DOHH2 (cell line): ENCODE data around the gene PCNX3.

Experiments used
- H3F3A ChIP-seq: fragments of 200-600 bp; sonication (generic), shearing (Covaris generic); 2 replicates; pipeline ENCODE4 v1.6.0; 2016; ENCODE audit warnings: antibody characterized with exemption, mild to moderate bottlenecking; ENCODE audit not compliant: control insufficient read depth, insufficient read depth
- H3K27ac ChIP-seq: fragments of 200-600 bp; sonication (generic); 2 replicates; pipeline ENCODE4 v1.5.1; 2014; ENCODE audit warnings: low read depth, mild to moderate bottlenecking, low read length, moderate library complexity
- H3K27me3 ChIP-seq: fragments of 200-600 bp; sonication (generic); 2 replicates; pipeline ENCODE4 v1.6.1; 2014; ENCODE audit warnings: mild to moderate bottlenecking, low read length, mixed read lengths; ENCODE audit not compliant: control insufficient read depth
- H3K36me3 ChIP-seq: fragments of 200-600 bp; sonication (generic); 2 replicates; pipeline ENCODE4 v1.6.1; 2014; ENCODE audit warnings: mild to moderate bottlenecking, low read length, moderate library complexity, mixed read lengths; ENCODE audit not compliant: control insufficient read depth
- H3K4me1 ChIP-seq: fragments of 200-600 bp; sonication (generic); 2 replicates; pipeline ENCODE4 v1.6.1; 2014; ENCODE audit warnings: mild to moderate bottlenecking, low read length, mixed read lengths; ENCODE audit not compliant: control insufficient read depth
- H3K4me2 ChIP-seq: fragments of 200-600 bp; sonication (generic); 2 replicates; pipeline ENCODE4 v1.6.0; 2014; ENCODE audit warnings: mild to moderate bottlenecking, low read length, moderate library complexity
- H3K4me3 ChIP-seq: fragments of 200-600 bp; sonication (generic); 2 replicates; pipeline ENCODE4 v1.5.1; 2014; ENCODE audit warnings: mild to moderate bottlenecking, low read length, mixed read lengths
- H3K79me2 ChIP-seq: fragments of 200-600 bp; sonication (generic); 2 replicates; pipeline ENCODE4 v1.6.1; 2014; ENCODE audit warnings: mild to moderate bottlenecking, low read length, mixed read lengths; ENCODE audit not compliant: control insufficient read depth
- H3K9me2 ChIP-seq: fragments of 200-600 bp; sonication (generic); replicated peaks from 2 replicates; pipeline ENCODE4 v1.6.1; 2014; ENCODE audit warnings: mild to moderate bottlenecking, low read length, mixed read lengths; ENCODE audit not compliant: control insufficient read depth
- H3K9me3 ChIP-seq: fragments of 200-600 bp; sonication (generic); 2 replicates; pipeline ENCODE4 v1.6.1; 2014; ENCODE audit warnings: antibody characterized with exemption, low read length, mixed read lengths; ENCODE audit not compliant: control insufficient read depth, insufficient read depth
- H4K20me1 ChIP-seq: fragments of 200-600 bp; sonication (generic); 2 replicates; pipeline ENCODE4 v1.6.0; 2014; ENCODE audit warnings: low read depth, mild to moderate bottlenecking, antibody characterized with exemption, low read length, moderate library complexity; ENCODE audit not compliant: control insufficient read depth, insufficient read depth
- EZH2phosphoT487 ChIP-seq: fragments of 200-600 bp; sonication (generic); IDR thresholded peaks from 2 replicates; pipeline ENCODE4 v1.6.1; 2017; ENCODE audit warnings: borderline replicate concordance, mild to moderate bottlenecking, antibody characterized with exemption, low read length, moderate library complexity, mixed read lengths
- TF ChIP-seq, protein P1 (sequence below): fragments of 200-600 bp; sonication (generic); IDR thresholded peaks from one replicate; pipeline ENCODE4 v1.5.1; 2014; ENCODE audit warnings: antibody characterized with exemption, mild to moderate bottlenecking, low read depth, low read length; ENCODE audit not compliant: poor library complexity, severe bottlenecking

Gene PCNX3

DNA sequence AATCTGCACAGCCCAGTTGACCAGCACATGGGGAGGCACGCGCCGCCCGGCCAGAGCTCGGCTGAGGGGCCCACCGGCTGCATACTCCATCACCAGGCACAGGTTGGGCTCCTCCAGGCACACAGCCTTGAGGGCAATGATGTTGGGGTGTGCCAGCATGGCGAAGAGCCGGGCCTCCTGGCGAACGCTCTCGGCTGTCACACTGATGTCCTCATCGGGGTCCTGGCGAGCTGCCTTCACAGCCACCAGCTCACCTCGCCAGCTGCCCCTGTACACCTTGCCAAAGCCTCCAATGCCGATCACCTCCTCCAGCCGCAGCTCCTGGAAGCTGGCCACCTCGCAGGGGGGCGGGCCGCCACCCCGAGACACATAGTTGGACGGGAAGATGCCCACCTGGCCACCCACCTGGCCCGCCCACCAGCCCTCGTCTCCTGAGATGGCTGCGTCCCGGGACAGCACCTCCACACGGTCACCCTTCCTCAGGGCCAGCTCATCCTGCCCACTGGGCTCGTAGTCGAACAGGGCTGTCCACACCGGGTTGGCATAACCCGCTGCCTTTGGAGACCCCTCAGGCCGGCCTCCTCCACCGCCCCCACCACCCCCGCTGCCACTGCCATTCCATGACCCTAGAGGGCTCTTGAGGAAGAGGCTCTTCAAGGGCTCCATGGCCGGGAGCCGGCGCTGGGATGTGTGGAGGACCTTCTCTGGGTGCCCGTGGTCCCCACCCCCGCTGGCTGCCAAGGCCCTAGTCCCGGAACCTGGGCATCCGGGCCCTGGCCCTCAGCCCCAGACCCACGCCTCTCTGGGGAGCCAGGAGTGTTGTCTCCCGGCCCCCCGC, 2.3 kb upstream of the PCNX3 start:
- H3F3A ChIP-seq: no peaks in the 10 kb centered on the region; the same call in 1 of the 2 replicates
- H3K9me3 ChIP-seq: no peaks in the 10 kb centered on the region
- peaks cover 48% of the 10 kb centered on the region for H3K4me1 ChIP-seq
- H3K36me3 ChIP-seq: peaks cover 53% of the 10 kb centered on the region
- peaks cover 78% of the 10 kb centered on the region for H3K79me2 ChIP-seq
- H3K27me3 ChIP-seq: no peaks in the 10 kb centered on the region
- H3K9me2 ChIP-seq: no peaks in the 10 kb centered on the region
- peak overlapping the region; percentile 78 for H3K27ac ChIP-seq
- TF ChIP-seq, protein P1, sequence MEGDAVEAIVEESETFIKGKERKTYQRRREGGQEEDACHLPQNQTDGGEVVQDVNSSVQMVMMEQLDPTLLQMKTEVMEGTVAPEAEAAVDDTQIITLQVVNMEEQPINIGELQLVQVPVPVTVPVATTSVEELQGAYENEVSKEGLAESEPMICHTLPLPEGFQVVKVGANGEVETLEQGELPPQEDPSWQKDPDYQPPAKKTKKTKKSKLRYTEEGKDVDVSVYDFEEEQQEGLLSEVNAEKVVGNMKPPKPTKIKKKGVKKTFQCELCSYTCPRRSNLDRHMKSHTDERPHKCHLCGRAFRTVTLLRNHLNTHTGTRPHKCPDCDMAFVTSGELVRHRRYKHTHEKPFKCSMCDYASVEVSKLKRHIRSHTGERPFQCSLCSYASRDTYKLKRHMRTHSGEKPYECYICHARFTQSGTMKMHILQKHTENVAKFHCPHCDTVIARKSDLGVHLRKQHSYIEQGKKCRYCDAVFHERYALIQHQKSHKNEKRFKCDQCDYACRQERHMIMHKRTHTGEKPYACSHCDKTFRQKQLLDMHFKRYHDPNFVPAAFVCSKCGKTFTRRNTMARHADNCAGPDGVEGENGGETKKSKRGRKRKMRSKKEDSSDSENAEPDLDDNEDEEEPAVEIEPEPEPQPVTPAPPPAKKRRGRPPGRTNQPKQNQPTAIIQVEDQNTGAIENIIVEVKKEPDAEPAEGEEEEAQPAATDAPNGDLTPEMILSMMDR: no peak
- TF ChIP-seq EZH2phosphoT487: no peak
- peaks cover 14% of the 10 kb centered on the region; the same call in 1 of the 2 replicates for H4K20me1 ChIP-seq
- H3K4me2 ChIP-seq: peak overlapping the region; percentile 91
- H3K4me3 ChIP-seq: peak overlapping the region; percentile 78

DNA sequence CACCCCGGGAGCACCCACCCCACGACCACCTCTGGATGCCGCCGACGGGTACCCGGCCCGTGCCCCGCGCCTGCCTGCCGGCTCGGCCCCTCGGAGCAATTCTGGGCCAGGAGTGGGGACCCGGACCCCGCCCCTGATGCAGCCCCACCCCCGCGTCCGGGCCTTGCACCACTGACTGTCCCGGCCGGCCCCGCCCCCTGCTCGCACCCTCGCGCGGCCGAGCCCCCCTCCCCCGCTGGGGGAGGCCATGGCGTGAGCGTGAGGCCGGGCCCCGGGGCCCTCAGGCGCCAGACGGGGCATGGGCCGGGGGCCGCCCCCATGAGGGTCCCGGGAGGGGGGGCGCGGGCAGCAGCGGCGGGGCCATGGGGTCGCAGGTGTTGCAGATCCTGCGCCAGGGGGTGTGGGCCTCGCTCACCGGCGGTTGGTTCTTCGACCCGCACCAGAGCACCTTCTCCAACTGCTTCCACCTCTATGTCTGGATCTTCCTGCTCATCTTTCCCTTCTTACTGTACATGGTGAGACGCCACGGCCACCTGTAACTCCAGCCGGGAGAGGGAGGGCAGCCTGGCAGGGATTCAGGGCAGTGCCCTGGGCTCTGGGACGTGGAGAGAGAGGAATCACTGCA, 486 bp downstream of the PCNX3 start:
- H3K4me1 ChIP-seq: peaks cover 47% of the 10 kb centered on the region
- peaks cover 14% of the 10 kb centered on the region; the same call in 1 of the 2 replicates for H4K20me1 ChIP-seq
- peaks cover 63% of the 10 kb centered on the region for H3K36me3 ChIP-seq
- TF ChIP-seq, protein P1: no peak
- no peak for TF ChIP-seq EZH2phosphoT487
- H3K9me3 ChIP-seq: no peaks in the 10 kb centered on the region
- H3K79me2 ChIP-seq: peaks cover 76% of the 10 kb centered on the region
- no peaks in the 10 kb centered on the region; the same call in 1 of the 2 replicates for H3F3A ChIP-seq
- peak overlapping the region; percentile 93 for H3K4me2 ChIP-seq
- peak overlapping the region; percentile 78 for H3K27ac ChIP-seq
- H3K27me3 ChIP-seq: no peaks in the 10 kb centered on the region
- no peaks in the 10 kb centered on the region for H3K9me2 ChIP-seq
- H3K4me3 ChIP-seq: peak overlapping the region; percentile 78

DNA sequence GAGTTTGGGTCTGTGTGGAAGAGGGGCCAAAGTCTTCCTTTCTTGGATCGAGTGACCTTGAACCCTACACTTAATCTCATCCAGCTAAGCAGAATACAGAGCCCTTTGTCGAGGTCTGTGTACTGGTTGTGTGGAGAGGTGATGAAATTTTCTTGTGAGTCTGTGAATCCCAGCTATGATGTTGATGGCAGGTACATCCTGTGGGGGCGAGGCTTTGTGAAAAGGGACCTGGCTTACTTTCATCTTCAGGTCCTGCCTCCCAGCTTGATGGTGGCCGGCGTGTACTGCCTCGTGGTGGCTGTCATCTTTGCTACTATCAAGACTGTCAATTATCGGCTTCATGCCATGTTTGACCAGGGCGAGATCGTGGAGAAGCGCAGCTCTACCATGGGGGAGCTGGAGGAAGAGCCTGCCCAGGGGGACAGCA, 1.0 kb downstream of the PCNX3 start:
- Histone ChIP-seq H3K4me2 (peak overlapping the region; percentile 93), H3K9me3 (no peaks in the 10 kb centered on the region), H3K79me2 (peaks cover 71% of the 10 kb centered on the region), H4K20me1 (peaks cover 14% of the 10 kb centered on the region; the same call in 1 of the 2 replicates), H3K27ac (peak overlapping the region; percentile 78), H3K36me3 (peaks cover 68% of the 10 kb centered on the region), H3K9me2 (no peaks in the 10 kb centered on the region), H3F3A (no peaks in the 10 kb centered on the region; the same call in 1 of the 2 replicates), H3K4me3 (peak overlapping the region; percentile 78), H3K27me3 (no peaks in the 10 kb centered on the region), H3K4me1 (peaks cover 42% of the 10 kb centered on the region)
- no peak for TF ChIP-seq EZH2phosphoT487
- TF ChIP-seq, protein P1: no peak
